Peyer's patch (tissue), 4 donors: Measurements from ENCODE around the gene ZNF275.

ENCODE experiments used
- CTCF ChIP-seq, 6 experiments: fragments of 450-650 bp in 4 of 6; fragments of 200-600 bp in 2 of 6; sonication (generic) in 1 of 6; IDR thresholded peaks; one replicate each; pipeline ENCODE4 v1.5.1; 2017 to 2019; ENCODE audit warnings: antibody characterized with exemption in 6 of 6, mild to moderate bottlenecking in 3 of 6, moderate library complexity in 1 of 6
- POLR2A ChIP-seq, 2 donors: fragments of 450-650 bp; IDR thresholded peaks; one replicate each; pipeline ENCODE4 v1.5.1; 2017; ENCODE audit warnings: antibody characterized with exemption in 2 of 2, mild to moderate bottlenecking in 2 of 2, moderate library complexity in 2 of 2

GRCh38 chrX:153380691-153381090 is 46.7 kb downstream of the ZNF275 start:
- no peak for TF ChIP-seq CTCF (IDR thresholded peaks at IDR 0.05)
- TF ChIP-seq POLR2A (IDR thresholded peaks at IDR 0.05): no peak
